ENCODE results near the gene SMIM24.
A peak's percentile ranks its signal among the peaks of the same experiment; 100 is the strongest.

SMIM24 gene

DNA sequence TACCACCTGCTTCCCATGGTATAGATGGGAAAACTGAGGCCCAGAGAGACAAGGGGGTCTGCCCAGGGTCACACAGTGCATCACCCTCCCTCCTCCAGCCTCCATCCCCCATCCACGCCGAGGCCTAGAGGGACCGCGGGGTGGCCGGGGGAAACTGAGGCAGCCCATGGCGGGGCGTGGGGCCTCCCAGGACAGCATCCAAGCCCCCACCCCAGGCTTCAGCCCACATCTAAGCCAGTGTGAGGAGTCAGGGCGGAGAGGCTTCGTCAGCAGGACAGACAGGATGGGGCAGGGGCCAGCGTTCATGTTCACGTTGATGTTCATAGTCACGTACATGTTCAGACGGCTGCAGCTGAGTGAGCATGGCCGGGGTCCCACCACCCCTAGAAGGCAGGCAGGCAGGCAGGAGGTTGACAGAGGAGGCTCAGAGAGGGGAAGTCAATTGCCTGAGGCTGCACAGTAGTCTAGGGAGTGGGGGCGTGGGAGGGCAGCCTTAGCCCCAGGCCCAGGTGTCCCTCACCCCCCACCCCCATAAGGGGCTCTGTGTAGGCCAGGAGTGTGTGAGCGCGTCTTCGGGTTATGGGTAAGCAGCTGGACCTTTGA is 23.3 kb downstream of the SMIM24 start:
- peaks cover 35% of the 10 kb centered on the region for H3K4me1 ChIP-seq (ENCODE audit: control insufficient read depth, insufficient read depth, low read depth, low read length)
- peak overlapping the region in 1 of 2 experiments; percentile 95 for H3K23ac ChIP-seq (ENCODE audit: low read length in 2 of 2)
- H3K9ac ChIP-seq (ENCODE audit: low read length), result peak overlapping the region; percentile 66
- DNase-seq, result no peak
- H4K91ac ChIP-seq (ENCODE audit: low read length), result peak overlapping the region; percentile 0
- peak overlapping the region in 1 of 2 experiments; percentile 92 for H3K18ac ChIP-seq (ENCODE audit: low read depth in 1 of 2, low read length in 2 of 2)
- no peak overlapping the region for H2BK120ac ChIP-seq (ENCODE audit: low read depth, low read length)
- H2AK5ac ChIP-seq (ENCODE audit: low read length, severe bottlenecking), result no peak overlapping the region
- WGBS, result 78% methylated on average over 17 of the region's 18 CpGs
- H3K9me3 ChIP-seq (ENCODE audit: control insufficient read depth, low read length), result no peaks in the 10 kb centered on the region
- H3K27me3 ChIP-seq (ENCODE audit: control insufficient read depth in 1 of 2, insufficient read depth in 1 of 2, low read length in 2 of 2), result no peaks in the 10 kb centered on the region
- H2BK5ac ChIP-seq (ENCODE audit: low read depth, low read length, poor library complexity, severe bottlenecking), result no peak overlapping the region
- H3K4ac ChIP-seq (ENCODE audit: low read depth in 1 of 2, low read length in 2 of 2), result peak overlapping the region in 1 of 2 experiments; percentile 89
- H3K79me1 ChIP-seq (replicated peaks; ENCODE audit: low read length, poor library complexity, severe bottlenecking), result peaks cover 44% of the 10 kb centered on the region
- H3K4me2 ChIP-seq (ENCODE audit: low read length, poor library complexity, severe bottlenecking), result no peak overlapping the region
- H3K36me3 ChIP-seq (ENCODE audit: control insufficient read depth in 1 of 2, insufficient read depth in 2 of 2, low read depth in 1 of 2, low read length in 2 of 2), result peaks cover 59 to 63% of the 10 kb centered on the region in 2 experiments
- no peak overlapping the region for H2BK15ac ChIP-seq (ENCODE audit: low read depth, poor library complexity, severe bottlenecking)
- peak overlapping the region in 1 of 2 experiments; percentile 99 for H2BK12ac ChIP-seq (ENCODE audit: low read length in 2 of 2)
- H2AFZ ChIP-seq (ENCODE audit: low read depth, low read length), result no peak overlapping the region
- peak overlapping the region; percentile 71 for H4K8ac ChIP-seq (ENCODE audit: low read length)
- H3K27ac ChIP-seq (ENCODE audit: low read length, poor library complexity, severe bottlenecking), result no peak overlapping the region
- H3K14ac ChIP-seq (ENCODE audit: low read length in 2 of 2), result peak overlapping the region in 1 of 2 experiments; percentile 86
- H3K4me3 ChIP-seq (ENCODE audit: insufficient read depth in 1 of 2, low read depth in 1 of 2, low read length in 2 of 2), result no peak overlapping the region

DNA sequence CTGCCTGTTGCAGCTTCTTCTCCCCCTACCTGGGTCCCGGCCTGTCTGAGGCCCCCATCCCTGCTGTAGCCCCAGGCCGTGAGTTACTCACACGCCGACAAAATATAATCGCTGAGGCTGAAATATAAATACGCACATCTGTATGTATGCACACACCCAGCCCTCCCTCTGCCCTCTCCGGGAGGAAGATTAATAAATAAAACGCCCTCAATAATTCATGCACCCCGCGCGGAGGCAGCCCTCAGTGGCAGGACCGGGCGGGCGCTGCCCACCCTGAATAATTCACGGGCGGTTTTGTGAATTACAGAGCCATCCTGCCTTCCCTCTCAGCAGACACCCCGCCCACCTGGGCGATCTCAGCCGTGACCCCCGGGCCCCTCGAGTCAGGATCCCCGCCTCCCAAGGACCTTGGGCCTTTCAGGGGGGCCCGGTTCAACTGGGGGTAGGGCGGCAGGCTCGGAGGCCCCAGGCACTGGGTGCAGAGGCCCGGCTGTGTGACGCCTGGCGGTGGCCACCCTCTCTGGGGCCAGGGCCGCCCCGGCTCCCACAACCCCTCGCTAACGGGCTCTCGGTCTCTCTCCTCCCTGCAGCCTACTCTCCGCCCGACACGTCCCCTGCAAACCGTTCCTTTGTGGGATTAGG is 24.2 kb downstream of the SMIM24 start:
- Histone ChIP-seq H3K79me1 (replicated peaks; ENCODE audit: low read length, poor library complexity, severe bottlenecking) (peaks cover 45% of the 10 kb centered on the region), H3K18ac (ENCODE audit: low read depth in 1 of 2, low read length in 2 of 2) (no peak overlapping the region), H3K27me3 (ENCODE audit: control insufficient read depth in 1 of 2, insufficient read depth in 1 of 2, low read length in 2 of 2) (no peaks in the 10 kb centered on the region), H2AK5ac (ENCODE audit: low read length, severe bottlenecking) (no peak overlapping the region), H3K27ac (ENCODE audit: low read length, poor library complexity, severe bottlenecking) (no peak overlapping the region), H2BK12ac (ENCODE audit: low read length in 2 of 2) (no peak overlapping the region), H3K4me1 (ENCODE audit: control insufficient read depth, insufficient read depth, low read depth, low read length) (peaks cover 41% of the 10 kb centered on the region), H2BK120ac (ENCODE audit: low read depth, low read length) (no peak overlapping the region), H4K8ac (ENCODE audit: low read length) (no peak overlapping the region), H3K9me3 (ENCODE audit: control insufficient read depth, low read length) (no peaks in the 10 kb centered on the region), H2BK15ac (ENCODE audit: low read depth, poor library complexity, severe bottlenecking) (no peak overlapping the region), H3K4ac (ENCODE audit: low read depth in 1 of 2, low read length in 2 of 2) (peak overlapping the region in 1 of 2 experiments; percentile 8), H4K91ac (ENCODE audit: low read length) (no peak overlapping the region), H2AFZ (ENCODE audit: low read depth, low read length) (no peak overlapping the region), H3K9ac (ENCODE audit: low read length) (no peak overlapping the region), H3K14ac (ENCODE audit: low read length in 2 of 2) (no peak overlapping the region), H3K36me3 (ENCODE audit: control insufficient read depth in 1 of 2, insufficient read depth in 2 of 2, low read depth in 1 of 2, low read length in 2 of 2) (peaks cover 56 to 66% of the 10 kb centered on the region in 2 experiments), H2BK5ac (ENCODE audit: low read depth, low read length, poor library complexity, severe bottlenecking) (no peak overlapping the region), H3K4me2 (ENCODE audit: low read length, poor library complexity, severe bottlenecking) (no peak overlapping the region), H3K4me3 (ENCODE audit: insufficient read depth in 1 of 2, low read depth in 1 of 2, low read length in 2 of 2) (peak overlapping the region in 1 of 2 experiments; percentile 12), H3K23ac (ENCODE audit: low read length in 2 of 2) (no peak overlapping the region)
- DNase-seq, result no peak
- 89% methylated on average over 28 of the region's 37 CpGs for WGBS

DNA sequence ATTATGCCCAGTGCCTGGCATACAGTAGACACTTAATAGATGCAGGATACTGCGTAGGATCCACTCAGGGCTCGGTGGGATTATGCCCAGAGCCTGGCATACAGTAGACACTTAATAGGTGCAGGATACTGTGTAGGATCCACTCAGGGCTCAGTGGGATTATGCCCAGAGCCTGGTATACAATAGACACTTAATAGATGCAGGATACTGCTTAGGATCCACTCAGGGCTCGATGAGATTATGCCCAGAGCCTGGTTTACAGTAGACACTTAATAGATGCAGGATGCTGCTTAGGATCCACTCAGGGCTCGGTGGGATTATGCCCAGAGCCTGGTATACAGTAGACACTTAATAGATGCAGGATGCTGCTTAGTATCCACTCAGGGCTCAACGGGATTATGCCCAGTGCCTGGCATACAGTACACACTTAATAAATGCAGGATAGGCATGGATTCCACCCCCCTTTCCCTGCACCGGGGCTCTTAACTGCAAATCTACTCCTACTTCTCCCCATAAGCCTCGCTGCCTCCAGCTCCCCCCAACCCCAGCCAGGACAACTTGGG is 24.9 kb downstream of the SMIM24 start:
- no peak overlapping the region for H2BK120ac ChIP-seq (ENCODE audit: low read depth, low read length)
- no peak overlapping the region for H3K18ac ChIP-seq (ENCODE audit: low read depth in 1 of 2, low read length in 2 of 2)
- H4K91ac ChIP-seq (ENCODE audit: low read length), result no peak overlapping the region
- H3K14ac ChIP-seq (ENCODE audit: low read length in 2 of 2), result no peak overlapping the region
- no peak overlapping the region for H2BK15ac ChIP-seq (ENCODE audit: low read depth, poor library complexity, severe bottlenecking)
- H3K4me1 ChIP-seq (ENCODE audit: control insufficient read depth, insufficient read depth, low read depth, low read length), result peaks cover 42% of the 10 kb centered on the region
- H2BK5ac ChIP-seq (ENCODE audit: low read depth, low read length, poor library complexity, severe bottlenecking), result no peak overlapping the region
- no peak overlapping the region for H3K23ac ChIP-seq (ENCODE audit: low read length in 2 of 2)
- H3K4me3 ChIP-seq (ENCODE audit: insufficient read depth in 1 of 2, low read depth in 1 of 2, low read length in 2 of 2), result no peak overlapping the region
- WGBS, result 92% methylated on average over 7 of the region's 7 CpGs
- no peak overlapping the region for H3K27ac ChIP-seq (ENCODE audit: low read length, poor library complexity, severe bottlenecking)
- no peak overlapping the region for H3K4ac ChIP-seq (ENCODE audit: low read depth in 1 of 2, low read length in 2 of 2)
- no peak for DNase-seq
- H3K9ac ChIP-seq (ENCODE audit: low read length), result no peak overlapping the region
- no peak overlapping the region for H4K8ac ChIP-seq (ENCODE audit: low read length)
- no peaks in the 10 kb centered on the region for H3K9me3 ChIP-seq (ENCODE audit: control insufficient read depth, low read length)
- no peak overlapping the region for H3K4me2 ChIP-seq (ENCODE audit: low read length, poor library complexity, severe bottlenecking)
- no peak overlapping the region for H2AK5ac ChIP-seq (ENCODE audit: low read length, severe bottlenecking)
- peaks cover 43% of the 10 kb centered on the region for H3K79me1 ChIP-seq (replicated peaks; ENCODE audit: low read length, poor library complexity, severe bottlenecking)
- H2AFZ ChIP-seq (ENCODE audit: low read depth, low read length), result no peak overlapping the region
- no peaks in the 10 kb centered on the region for H3K27me3 ChIP-seq (ENCODE audit: control insufficient read depth in 1 of 2, insufficient read depth in 1 of 2, low read length in 2 of 2)
- H2BK12ac ChIP-seq (ENCODE audit: low read length in 2 of 2), result no peak overlapping the region
- H3K36me3 ChIP-seq (ENCODE audit: control insufficient read depth in 1 of 2, insufficient read depth in 2 of 2, low read depth in 1 of 2, low read length in 2 of 2), result peaks cover 53 to 62% of the 10 kb centered on the region in 2 experiments

DNA sequence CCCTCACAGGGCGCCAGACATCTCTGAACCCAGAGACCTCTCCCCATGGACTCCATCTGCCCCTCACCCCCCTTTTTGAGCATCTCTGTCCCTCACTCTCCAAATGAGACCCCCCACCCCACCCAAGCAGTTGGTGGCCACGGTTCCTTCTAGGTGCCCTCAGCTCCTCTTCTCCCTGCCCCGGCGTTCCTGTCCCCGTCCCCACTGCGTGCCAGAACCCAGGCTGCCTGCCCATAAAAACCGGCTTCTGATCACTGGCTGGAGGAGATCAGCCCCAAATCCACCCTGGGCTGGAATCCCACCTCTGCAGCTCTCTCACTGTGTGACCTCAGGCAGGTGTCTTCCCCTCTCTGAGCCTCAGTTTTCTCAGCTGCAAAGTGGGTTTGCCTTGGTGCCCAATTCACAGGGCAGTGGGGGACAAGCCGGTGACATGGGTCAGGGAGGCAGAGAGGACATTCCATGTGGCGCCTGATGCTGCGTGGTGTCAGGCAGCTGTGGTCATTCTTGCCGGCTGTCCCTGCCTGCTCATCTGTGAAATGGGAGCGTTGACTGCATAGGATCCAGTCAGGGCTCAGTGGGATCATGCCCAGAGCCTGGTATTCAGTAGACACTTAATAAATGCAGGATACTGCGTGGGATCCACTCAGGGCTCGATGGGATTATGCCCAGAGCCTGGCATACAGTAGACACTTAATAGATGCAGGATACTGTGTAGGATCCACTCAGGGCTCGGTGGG is 25.5 kb downstream of the SMIM24 start:
- H3K14ac ChIP-seq (ENCODE audit: low read length in 2 of 2), result no peak overlapping the region
- H2BK12ac ChIP-seq (ENCODE audit: low read length in 2 of 2), result no peak overlapping the region
- no peak overlapping the region for H3K23ac ChIP-seq (ENCODE audit: low read length in 2 of 2)
- H2BK15ac ChIP-seq (ENCODE audit: low read depth, poor library complexity, severe bottlenecking), result no peak overlapping the region
- peaks cover 38% of the 10 kb centered on the region for H3K79me1 ChIP-seq (replicated peaks; ENCODE audit: low read length, poor library complexity, severe bottlenecking)
- no peak overlapping the region for H3K18ac ChIP-seq (ENCODE audit: low read depth in 1 of 2, low read length in 2 of 2)
- H3K27me3 ChIP-seq (ENCODE audit: control insufficient read depth in 1 of 2, insufficient read depth in 1 of 2, low read length in 2 of 2), result no peaks in the 10 kb centered on the region
- H3K9me3 ChIP-seq (ENCODE audit: control insufficient read depth, low read length), result no peaks in the 10 kb centered on the region
- peaks cover 38% of the 10 kb centered on the region for H3K4me1 ChIP-seq (ENCODE audit: control insufficient read depth, insufficient read depth, low read depth, low read length)
- no peak overlapping the region for H2BK5ac ChIP-seq (ENCODE audit: low read depth, low read length, poor library complexity, severe bottlenecking)
- H3K4ac ChIP-seq (ENCODE audit: low read depth in 1 of 2, low read length in 2 of 2), result no peak overlapping the region
- no peak overlapping the region for H3K27ac ChIP-seq (ENCODE audit: low read length, poor library complexity, severe bottlenecking)
- DNase-seq, result no peak
- no peak overlapping the region for H2AK5ac ChIP-seq (ENCODE audit: low read length, severe bottlenecking)
- H3K9ac ChIP-seq (ENCODE audit: low read length), result no peak overlapping the region
- no peak overlapping the region for H2AFZ ChIP-seq (ENCODE audit: low read depth, low read length)
- no peak overlapping the region for H2BK120ac ChIP-seq (ENCODE audit: low read depth, low read length)
- H3K36me3 ChIP-seq (ENCODE audit: control insufficient read depth in 1 of 2, insufficient read depth in 2 of 2, low read depth in 1 of 2, low read length in 2 of 2), result peaks cover 55 to 61% of the 10 kb centered on the region in 2 experiments
- no peak overlapping the region for H3K4me3 ChIP-seq (ENCODE audit: insufficient read depth in 1 of 2, low read depth in 1 of 2, low read length in 2 of 2)
- no peak overlapping the region for H4K91ac ChIP-seq (ENCODE audit: low read length)
- no peak overlapping the region for H4K8ac ChIP-seq (ENCODE audit: low read length)
- WGBS, result 97% methylated on average over 15 of the region's 15 CpGs
- H3K4me2 ChIP-seq (ENCODE audit: low read length, poor library complexity, severe bottlenecking), result no peak overlapping the region
